Transverse colon (tissue), 4 donors: Measurements from ENCODE around the gene OSBP. TPM values are rescaled to one million over a fixed set of nuclear protein-coding genes. Genes with fewer than 3 reads are reported as not detected.

Experiments
- DNase-seq: peaks from one replicate; pipeline ENCODE4 v3.0.0-alpha.2; 2019
- H3K27ac ChIP-seq, 4 donors: fragments of 200-600 bp; sonication (generic); 2 replicates each; pipeline ENCODE4 v1.5.1; 2016 to 2018; ENCODE audit warnings: inconsistent platforms in 4 of 4
- H3K27me3 ChIP-seq: fragments of 200-600 bp; sonication (generic); 2 replicates; pipeline ENCODE4 v1.5.1; 2017; ENCODE audit warnings: inconsistent platforms
- H3K36me3 ChIP-seq, 4 donors: fragments of 200-600 bp; sonication (generic); 2 replicates each; pipeline ENCODE4 v1.5.1; 2017 to 2019; ENCODE audit warnings: inconsistent platforms in 4 of 4
- H3K4me1 ChIP-seq, 4 donors: fragments of 200-600 bp; sonication (generic); 2 replicates each; pipeline ENCODE4 v1.5.1; 2017 to 2020; ENCODE audit warnings: inconsistent platforms in 4 of 4
- H3K4me3 ChIP-seq, 4 donors: fragments of 200-600 bp; sonication (generic); 1 replicate in 1 of 4; 2 replicates in 3 of 4; pipeline versions ENCODE4 v1.5.1 to v1.6.1; 2017 to 2019; ENCODE audit warnings: inconsistent platforms in 4 of 4
- H3K9me3 ChIP-seq, 2 donors: fragments of 200-600 bp; sonication (generic); 2 replicates each; pipeline ENCODE4 v1.5.1; 2017 to 2019; ENCODE audit warnings: inconsistent platforms in 2 of 2
- CTCF ChIP-seq, 5 experiments: fragments of 200-600 bp in 3 of 5; fragments of 450-650 bp in 2 of 5; sonication (generic) in 3 of 5; IDR thresholded peaks; 1 replicate in 2 of 5; 2 replicates in 3 of 5; pipeline ENCODE4 v1.5.1; 2016 to 2017; ENCODE audit warnings: antibody characterized with exemption in 5 of 5, inconsistent platforms in 3 of 5, mild to moderate bottlenecking in 2 of 5, moderate library complexity in 1 of 5
- EP300 ChIP-seq: sonication (generic); formaldehyde crosslinking; IDR thresholded peaks from one replicate; pipeline ENCODE4 v1.6.1; 2017; ENCODE audit warnings: antibody characterized with exemption, low read depth
- POLR2A ChIP-seq: fragments of 450-650 bp; IDR thresholded peaks from one replicate; pipeline ENCODE4 v1.6.1; 2016; ENCODE audit warnings: antibody characterized with exemption, mild to moderate bottlenecking, moderate library complexity
- POLR2AphosphoS5 ChIP-seq, 3 donors: sonication (generic); formaldehyde crosslinking; IDR thresholded peaks; one replicate each; pipeline ENCODE4 v1.6.1; 2016; ENCODE audit warnings: antibody characterized with exemption in 3 of 3
- WGBS, 2 donors: methylation state at CpG; one replicate each; pipeline ENCODE4 v1.1.5; 2018; ENCODE audit warnings: low coverage in 1 of 2; 5-methylcytosine and 5-hydroxymethylcytosine counted together
- in situ Hi-C, 4 donors: fragments of 200-750 bp; cut with MboI; loops; one replicate each; pipeline versions ENCODE4 v1.15.0 to v1.15.1; 2017; ENCODE audit warnings: low sequenced_read_pairs in 3 of 4, low pct_ligation_motif_present in 1 of 4, low pct_unique_long_range_greater_than_20kb in 1 of 4
- intact Hi-C: fragments of 100-400 bp; cut with DNase I; formaldehyde crosslinking; loops from one replicate; pipeline ENCODE4 v1.15.1; 2023; ENCODE audit warnings: low total_unique reads
- total RNA-seq, 4 donors: library from RNA; depleted of rRNA; stranded (reverse); fragments of >200 nt; gene quantifications; one replicate each; pipeline ENCODE4 v1.1.0, GENCODE V29; 2016

The OSBP gene
- total RNA-seq, 4 donors from 2014 or later: 27.7 to 59.1 (median 47.2) TPM

DNA sequence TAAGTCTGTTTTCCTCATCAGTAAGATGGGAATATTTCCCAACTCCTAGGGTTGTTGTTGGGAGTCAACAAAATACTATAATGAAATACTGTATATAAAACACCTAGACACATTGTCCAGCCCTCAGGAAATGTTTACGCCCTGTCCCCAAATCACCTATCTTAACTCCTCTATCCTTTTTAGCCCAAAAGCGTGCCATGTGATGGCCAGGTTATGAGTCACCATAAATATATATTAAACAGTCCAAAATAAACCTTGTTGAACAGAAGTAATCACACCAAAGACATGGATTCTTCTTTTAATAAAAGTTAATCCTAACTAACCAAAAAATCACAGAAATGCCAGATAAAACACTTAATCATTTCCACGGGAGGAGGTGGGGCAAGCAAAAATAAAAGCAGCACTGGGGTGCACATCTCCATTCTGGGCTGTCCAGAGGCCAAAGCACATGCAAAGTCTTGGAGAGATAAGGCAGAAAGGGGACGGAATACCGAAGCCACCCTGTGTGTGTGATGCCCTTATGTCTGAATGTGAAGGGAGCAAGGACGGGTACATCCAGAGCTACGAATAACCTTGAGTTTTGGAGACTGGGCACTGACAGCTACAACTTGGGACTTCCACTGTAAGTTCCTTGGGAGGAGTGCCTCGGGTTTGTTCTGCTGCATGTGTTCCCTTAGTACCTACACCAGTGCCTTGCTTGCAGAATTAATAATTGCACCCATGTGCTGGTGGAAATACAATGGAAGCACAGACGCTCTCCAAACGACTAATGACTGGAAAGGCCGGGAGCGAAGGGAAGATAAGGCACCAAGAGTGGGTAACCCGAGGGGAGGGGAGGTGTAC, 1.1 kb downstream of the OSBP start:
- H3K4me1 ChIP-seq: peaks cover 33 to 46% (median 39%) of the 10 kb centered on the region in 4 donors
- in situ Hi-C loops (loop anchor here in 1 of 4 donors (5.0 kb wide), 1 partner anchor 53 kb away; the partner anchor contains the start of gene PATL1), intact Hi-C loops (loop anchor here (2.0 to 5.0 kb wide), 2 partner anchors 53 to 64 kb away; partner anchors contain the start of gene PATL1)

GRCh38 chr11:59611570-59612565, 3.7 kb downstream of the OSBP start:
- TF ChIP-seq EP300: no peak
- no peak for TF ChIP-seq CTCF (IDR thresholded peaks at IDR 0.05)
- TF ChIP-seq POLR2AphosphoS5 (IDR thresholded peaks at IDR 0.05): peak; percentile 17 to 74 (median 66)
- TF ChIP-seq POLR2A: peak; percentile 34
- no peaks in the 10 kb centered on the region for H3K27me3 ChIP-seq
- peaks cover 0 to 35% (median 17%) of the 10 kb centered on the region in 4 donors for H3K36me3 ChIP-seq
- in situ Hi-C loops: no loop called here
- DNase-seq: peak; percentile 64
- H3K27ac ChIP-seq: peak overlapping the region; percentile 76 to 99 (median 96)
- peak overlapping the region in 2 of 4 donors; percentile 1 to 20 for H3K4me3 ChIP-seq
- peaks cover 33 to 46% (median 38%) of the 10 kb centered on the region in 4 donors for H3K4me1 ChIP-seq
- intact Hi-C loops: no loop called here
- WGBS, 2 donors: 41 to 50% methylated on average over 6 of the region's 6 CpGs
- no peaks in the 10 kb centered on the region for H3K9me3 ChIP-seq

More for the DNA sequence above, 1.1 kb downstream of the OSBP start:
- 7 to 23% methylated on average over 6 to 13 of the region's 13 CpGs for WGBS, 2 donors
- TF ChIP-seq POLR2AphosphoS5 (IDR thresholded peaks at IDR 0.05) (no peak), CTCF (IDR thresholded peaks at IDR 0.05) (no peak), EP300 (no peak), POLR2A (no peak)
- H3K4me3 ChIP-seq: peak overlapping the region; percentile 78 to 93 (median 87)
- peak overlapping the region; percentile 95 to 99 (median 98) for H3K27ac ChIP-seq
- peaks cover 0 to 9% (median 4%) of the 10 kb centered on the region in 4 donors for H3K36me3 ChIP-seq
- H3K9me3 ChIP-seq: no peaks in the 10 kb centered on the region
- no peaks in the 10 kb centered on the region for H3K27me3 ChIP-seq
- DNase-seq: no peak

DNA sequence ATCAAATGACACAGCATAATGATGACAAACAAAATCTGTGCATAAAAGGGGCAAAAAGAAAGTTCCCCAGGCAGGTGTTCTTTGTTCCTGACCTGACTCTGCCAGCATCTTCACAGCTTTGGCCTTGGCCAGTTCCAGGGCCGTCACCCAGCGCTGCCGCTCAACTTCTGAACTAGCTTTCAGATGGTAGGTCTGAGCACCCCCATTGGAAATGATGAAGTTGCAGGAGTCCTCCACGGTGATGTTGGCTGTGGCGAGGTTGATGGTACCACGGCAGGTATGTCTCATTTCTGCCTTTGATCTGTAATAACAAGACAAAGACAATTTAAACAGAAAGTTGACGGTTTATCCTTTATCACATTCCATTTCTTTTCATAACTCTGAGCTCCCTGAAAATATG, 5.3 kb downstream of the OSBP start:
- no peaks in the 10 kb centered on the region for H3K27me3 ChIP-seq
- intact Hi-C loops: no loop called here

More for the DNA sequence above, 5.3 kb downstream of the OSBP start:
- 86 to 89% methylated on average over 1 to 7 of the region's 7 CpGs for WGBS, 2 donors
- Histone ChIP-seq H3K4me1 (peaks cover 31 to 42% (median 34%) of the 10 kb centered on the region in 4 donors), H3K4me3 (no peak overlapping the region), H3K27ac (no peak overlapping the region), H3K36me3 (peaks cover 0 to 51% (median 24%) of the 10 kb centered on the region in 4 donors), H3K9me3 (no peaks in the 10 kb centered on the region)
- in situ Hi-C loops: no loop called here
- DNase-seq: no peak
- TF ChIP-seq POLR2AphosphoS5 (IDR thresholded peaks at IDR 0.05): no peak
- no peak for TF ChIP-seq POLR2A
- no peak for TF ChIP-seq CTCF (IDR thresholded peaks at IDR 0.05)
- TF ChIP-seq EP300: no peak
